ENCODE results near the gene KRTAP5-3. TPM values are rescaled to one million over a fixed set of nuclear protein-coding genes. Genes with fewer than 3 reads are reported as not detected.
"Not testable (repeated sequence)": the region's sequence is repeated elsewhere in the genome, so short reads cannot be mapped to it uniquely, and the experiment has no call there.

KRTAP5-3 gene
- total RNA-seq, 4 donors from 2014 or later: not detected

DNA sequence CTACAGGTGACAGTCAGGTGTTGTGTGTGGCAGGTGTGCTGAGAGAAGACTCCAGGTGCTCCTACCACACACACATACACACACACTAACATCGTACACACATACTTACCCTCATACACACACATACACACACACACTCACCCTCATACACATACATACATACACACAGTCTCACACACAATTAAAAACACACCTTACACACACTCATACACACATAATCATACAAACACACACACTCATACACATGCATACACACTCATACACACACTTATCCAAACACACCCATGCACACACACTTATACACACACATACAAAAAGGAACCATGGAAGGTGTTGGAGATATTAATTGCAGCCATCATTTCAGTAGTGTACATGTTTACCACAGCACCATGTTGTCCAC, 4.6 kb downstream of the KRTAP5-3 start:
- H3K27me3 ChIP-seq: peaks cover 27% of the 10 kb centered on the region
- no peaks in the 10 kb centered on the region for H3K4me1 ChIP-seq
- H3K27ac ChIP-seq: no peak overlapping the region
- in situ Hi-C loops (cut with MboI; ENCODE audit: low pct_ligation_motif_present in 1 of 4, low pct_unique_long_range_greater_than_20kb in 1 of 4, low sequenced_read_pairs in 3 of 4) (no loop called here), intact Hi-C loops (cut with DNase I; ENCODE audit: low total_unique reads) (no loop called here)
- WGBS, 2 donors (ENCODE audit: low coverage in 1 of 2): 74 to 83% methylated on average over 1 of the region's 1 CpG
- TF ChIP-seq POLR2A (IDR thresholded peaks at IDR 0.05): no peak
- TF ChIP-seq POLR2AphosphoS5 (IDR thresholded peaks at IDR 0.05): no peak
- no peak for TF ChIP-seq EP300 (IDR thresholded peaks at IDR 0.05; ENCODE audit: low read depth)
- TF ChIP-seq, protein P1, sequence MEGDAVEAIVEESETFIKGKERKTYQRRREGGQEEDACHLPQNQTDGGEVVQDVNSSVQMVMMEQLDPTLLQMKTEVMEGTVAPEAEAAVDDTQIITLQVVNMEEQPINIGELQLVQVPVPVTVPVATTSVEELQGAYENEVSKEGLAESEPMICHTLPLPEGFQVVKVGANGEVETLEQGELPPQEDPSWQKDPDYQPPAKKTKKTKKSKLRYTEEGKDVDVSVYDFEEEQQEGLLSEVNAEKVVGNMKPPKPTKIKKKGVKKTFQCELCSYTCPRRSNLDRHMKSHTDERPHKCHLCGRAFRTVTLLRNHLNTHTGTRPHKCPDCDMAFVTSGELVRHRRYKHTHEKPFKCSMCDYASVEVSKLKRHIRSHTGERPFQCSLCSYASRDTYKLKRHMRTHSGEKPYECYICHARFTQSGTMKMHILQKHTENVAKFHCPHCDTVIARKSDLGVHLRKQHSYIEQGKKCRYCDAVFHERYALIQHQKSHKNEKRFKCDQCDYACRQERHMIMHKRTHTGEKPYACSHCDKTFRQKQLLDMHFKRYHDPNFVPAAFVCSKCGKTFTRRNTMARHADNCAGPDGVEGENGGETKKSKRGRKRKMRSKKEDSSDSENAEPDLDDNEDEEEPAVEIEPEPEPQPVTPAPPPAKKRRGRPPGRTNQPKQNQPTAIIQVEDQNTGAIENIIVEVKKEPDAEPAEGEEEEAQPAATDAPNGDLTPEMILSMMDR (IDR thresholded peaks at IDR 0.05): no peak
- H3K36me3 ChIP-seq: no peaks in the 10 kb centered on the region
- no peak for DNase-seq
- no peak overlapping the region for H3K4me3 ChIP-seq
- no peaks in the 10 kb centered on the region for H3K9me3 ChIP-seq

DNA sequence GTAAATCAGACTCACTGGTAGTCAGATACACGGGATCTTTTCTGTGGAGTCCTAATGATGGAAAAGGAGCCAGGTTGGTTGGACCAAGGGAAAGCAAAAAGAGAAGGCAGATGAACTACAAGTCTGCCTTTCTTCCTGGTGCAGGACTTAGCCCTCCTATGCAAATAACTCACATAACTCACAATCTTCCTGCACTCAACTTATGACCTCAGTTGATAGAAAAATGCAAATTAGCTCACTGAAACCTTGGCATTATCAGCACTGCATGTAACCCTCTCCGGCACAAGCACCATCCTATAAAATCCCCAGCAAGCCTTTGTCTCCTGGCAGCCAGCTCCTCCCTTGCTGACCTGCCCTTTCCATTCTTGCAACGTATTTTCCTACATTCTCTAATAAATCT, 6.6 kb downstream of the KRTAP5-3 start:
- H3K27ac ChIP-seq; H3K36me3 ChIP-seq; in situ Hi-C loops (cut with MboI; ENCODE audit: low pct_ligation_motif_present in 1 of 4, low pct_unique_long_range_greater_than_20kb in 1 of 4, low sequenced_read_pairs in 3 of 4); DNase-seq; H3K4me1 ChIP-seq; H3K9me3 ChIP-seq; intact Hi-C loops (cut with DNase I; ENCODE audit: low total_unique reads); H3K4me3 ChIP-seq: not testable (repeated sequence)
- 35 to 39% methylated on average over 2 to 3 of the region's 3 CpGs for WGBS, 2 donors (ENCODE audit: low coverage in 1 of 2)
- H3K27me3 ChIP-seq: peaks cover 35% of the 10 kb centered on the region

DNA sequence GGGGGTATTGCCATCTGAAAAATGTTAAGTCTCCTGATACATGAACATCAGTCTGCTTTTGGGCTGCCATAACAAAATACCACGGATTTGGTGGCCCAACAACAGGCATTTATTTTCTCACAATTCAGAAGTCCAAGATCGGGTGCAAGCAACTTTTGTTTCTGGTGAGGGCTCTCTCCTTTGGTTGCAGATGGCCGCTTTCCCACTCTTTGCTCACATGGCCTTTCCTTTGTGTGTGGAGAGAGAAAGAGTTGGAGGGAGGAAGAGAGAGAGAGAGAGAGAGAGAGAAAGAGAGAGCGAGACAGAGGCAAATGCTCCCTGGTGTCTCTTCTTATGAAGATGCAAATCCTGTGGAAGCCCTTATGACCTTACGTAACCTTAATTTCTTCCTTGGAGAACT, 7.6 kb downstream of the KRTAP5-3 start:
- WGBS, 2 donors (ENCODE audit: low coverage in 1 of 2): 74 to 75% methylated on average over 4 to 5 of the region's 5 CpGs
- Histone ChIP-seq H3K9me3 (no peaks in the 10 kb centered on the region), H3K4me1 (peaks cover 7 to 13% (median 9%) of the 10 kb centered on the region in 4 donors), H3K4me3 (no peak overlapping the region), H3K36me3 (no peaks in the 10 kb centered on the region), H3K27me3 (peaks cover 36% of the 10 kb centered on the region), H3K27ac (no peak overlapping the region)
- no peak for TF ChIP-seq POLR2A (IDR thresholded peaks at IDR 0.05)
- TF ChIP-seq, protein P1 (IDR thresholded peaks at IDR 0.05): no peak
- TF ChIP-seq EP300 (IDR thresholded peaks at IDR 0.05; ENCODE audit: low read depth): no peak
- TF ChIP-seq POLR2AphosphoS5 (IDR thresholded peaks at IDR 0.05): no peak
- intact Hi-C loops (cut with DNase I; ENCODE audit: low total_unique reads): no loop called here
- in situ Hi-C loops (cut with MboI; ENCODE audit: low pct_ligation_motif_present in 1 of 4, low pct_unique_long_range_greater_than_20kb in 1 of 4, low sequenced_read_pairs in 3 of 4): no loop called here
- DNase-seq: no peak

DNA sequence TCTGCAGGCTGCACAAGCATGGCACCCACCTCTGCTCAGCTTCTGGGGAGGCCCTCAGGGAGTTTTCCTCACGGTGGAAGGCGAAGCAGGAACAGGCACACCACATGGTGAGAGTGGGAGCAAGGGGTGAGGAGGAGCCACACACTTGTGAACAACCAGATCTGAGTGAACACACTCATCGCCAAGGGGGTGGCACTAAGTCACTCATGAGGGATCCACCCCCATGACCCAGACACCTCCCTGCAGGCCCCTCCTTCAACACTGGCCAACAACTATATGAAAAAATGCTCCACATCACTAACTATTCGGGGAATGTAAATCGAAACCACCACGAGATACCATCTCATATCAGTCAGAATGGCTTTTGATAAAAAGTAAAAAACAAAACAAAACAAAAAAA, 9.4 kb downstream of the KRTAP5-3 start:
- Histone ChIP-seq H3K36me3 (no peaks in the 10 kb centered on the region), H3K4me3 (no peak overlapping the region), H3K4me1 (peaks cover 7 to 20% (median 9%) of the 10 kb centered on the region in 4 donors), H3K27ac (no peak overlapping the region), H3K27me3 (peaks cover 30% of the 10 kb centered on the region), H3K9me3 (no peaks in the 10 kb centered on the region)
- no peak for TF ChIP-seq POLR2A (IDR thresholded peaks at IDR 0.05)
- TF ChIP-seq POLR2AphosphoS5 (IDR thresholded peaks at IDR 0.05): no peak
- TF ChIP-seq EP300 (IDR thresholded peaks at IDR 0.05; ENCODE audit: low read depth): no peak
- TF ChIP-seq, protein P1 (IDR thresholded peaks at IDR 0.05): no peak
- in situ Hi-C loops (cut with MboI; ENCODE audit: low pct_ligation_motif_present in 1 of 4, low pct_unique_long_range_greater_than_20kb in 1 of 4, low sequenced_read_pairs in 3 of 4) (no loop called here), intact Hi-C loops (cut with DNase I; ENCODE audit: low total_unique reads) (no loop called here)
- 75% methylated on average over 4 of the region's 6 CpGs; no CpG with 5 or more reads in 1 of the 2 donors for WGBS, 2 donors (ENCODE audit: low coverage in 1 of 2)
- DNase-seq: no peak

DNA sequence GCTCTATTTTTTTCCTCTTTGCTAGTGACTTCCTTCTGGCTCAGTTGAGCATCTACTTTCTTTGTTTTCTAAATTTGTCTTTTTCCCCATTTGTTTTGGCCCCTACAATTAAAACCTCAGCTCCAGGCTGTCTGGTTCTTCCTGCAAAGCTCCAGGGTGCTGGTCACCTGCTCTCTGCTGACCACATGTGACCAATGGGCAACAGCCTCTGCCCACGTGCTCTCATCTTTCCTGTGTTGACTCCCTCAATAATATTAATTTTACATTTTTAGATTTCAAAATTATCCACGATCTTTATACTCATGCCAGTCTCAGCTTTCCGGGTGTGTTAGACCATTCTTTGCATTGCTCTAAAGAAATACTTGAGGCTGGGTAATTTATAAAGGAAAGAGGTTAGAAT, 9.9 kb downstream of the KRTAP5-3 start:
- H3K27ac ChIP-seq; in situ Hi-C loops (cut with MboI; ENCODE audit: low pct_ligation_motif_present in 1 of 4, low pct_unique_long_range_greater_than_20kb in 1 of 4, low sequenced_read_pairs in 3 of 4); intact Hi-C loops (cut with DNase I; ENCODE audit: low total_unique reads); H3K36me3 ChIP-seq; H3K4me3 ChIP-seq; DNase-seq; H3K9me3 ChIP-seq: not testable (repeated sequence)
- peaks cover 7 to 20% (median 9%) of the 10 kb centered on the region in 4 donors for H3K4me1 ChIP-seq
- H3K27me3 ChIP-seq: peaks cover 31% of the 10 kb centered on the region
- 69 to 75% methylated on average over 3 of the region's 3 CpGs for WGBS, 2 donors (ENCODE audit: low coverage in 1 of 2)
